ENCODE data around the gene PRKCE. TPM values are rescaled to one million over a fixed set of nuclear protein-coding genes. Genes with fewer than 3 reads are reported as not detected.

The PRKCE gene
- total RNA-seq, 1 experiment from 2014 or later = 1.3 TPM

DNA sequence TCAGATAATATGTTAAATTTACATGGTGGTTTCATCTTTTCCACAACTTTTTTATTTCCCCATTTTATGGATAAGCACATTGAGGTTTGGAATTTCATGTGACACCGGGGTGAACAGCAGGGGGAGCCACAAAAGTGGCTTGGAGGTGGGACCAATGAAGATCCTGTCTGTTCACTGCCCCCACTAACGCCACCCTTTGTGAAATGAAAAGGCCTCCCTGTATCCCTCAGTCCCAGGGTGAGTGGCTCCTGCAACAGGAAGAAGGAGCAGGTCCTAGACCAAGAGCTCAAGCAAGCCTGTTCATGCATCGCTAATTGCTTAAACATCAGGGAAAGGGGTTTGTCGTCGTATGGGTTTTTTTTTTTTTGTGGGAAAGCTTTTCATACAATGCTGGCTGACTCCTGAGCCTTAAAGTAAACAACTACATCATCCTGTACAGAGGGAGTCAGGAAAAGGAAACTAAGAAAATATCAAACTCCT, 377.9 kb downstream of the PRKCE start:
- no CpG with 5 or more reads among the region's 5 CpGs for WGBS (ENCODE audit: extremely low coverage, insufficient read length, low lambda C conversion rate)
- Histone ChIP-seq H3K23me2 (ENCODE audit: insufficient read length, low read depth, low read length, poor library complexity, severe bottlenecking) (no peaks in the 10 kb centered on the region), H2AFZ (ENCODE audit: low read length) (no peak overlapping the region), H3K4me2 (ENCODE audit: insufficient read depth, insufficient read length, low read length) (no peak overlapping the region), H3K27ac (ENCODE audit: insufficient read length, low read depth, low read length) (no peak overlapping the region), H2AK5ac (ENCODE audit: insufficient read length, low read length) (no peak overlapping the region), H3T11ph (ENCODE audit: low read length) (no peak overlapping the region), H2BK5ac (ENCODE audit: insufficient read length, low read length) (no peak overlapping the region), H3K9me3 (ENCODE audit: control insufficient read depth, low read depth, low read length) (no peaks in the 10 kb centered on the region), H3K27me3 (ENCODE audit: insufficient read depth, low read length) (no peaks in the 10 kb centered on the region), H4K8ac (replicated peaks; ENCODE audit: insufficient read length, low read depth, low read length) (no peak overlapping the region), H3K23ac (ENCODE audit: insufficient read length, low read depth, low read length) (no peak overlapping the region), H3K56ac (ENCODE audit: insufficient read length, low read depth, low read length) (no peak overlapping the region), H3K79me1 (ENCODE audit: insufficient read depth, low read depth, low read length, poor library complexity, severe bottlenecking) (no peaks in the 10 kb centered on the region), H3K4me1 (ENCODE audit: insufficient read depth, low read length) (no peaks in the 10 kb centered on the region), H4K91ac (ENCODE audit: insufficient read length, low read depth, low read length) (no peak overlapping the region), H3K14ac (ENCODE audit: insufficient read depth, low read length) (no peak overlapping the region), H3K79me2 (ENCODE audit: insufficient read depth, low read length) (no peaks in the 10 kb centered on the region), H2BK15ac (ENCODE audit: low read depth, low read length) (no peak overlapping the region), H4K5ac (ENCODE audit: insufficient read length, low read depth, low read length) (no peak overlapping the region), H3K4ac (ENCODE audit: low read depth, low read length) (no peak overlapping the region), H2BK12ac (ENCODE audit: insufficient read length, low read depth, low read length) (no peak overlapping the region), H3K18ac (ENCODE audit: insufficient read length, low read depth, low read length) (no peak overlapping the region), H2BK120ac (ENCODE audit: low read depth, low read length, poor library complexity, severe bottlenecking) (no peak overlapping the region), H4K20me1 (ENCODE audit: control insufficient read depth, insufficient read depth, insufficient read length) (no peaks in the 10 kb centered on the region), H2BK20ac (ENCODE audit: low read depth, low read length, poor library complexity, severe bottlenecking) (no peak overlapping the region), H3K9ac (ENCODE audit: extremely low read depth, insufficient read length, low read length) (no peak overlapping the region)
- Mint-ChIP-seq H3K9me3 (no peaks in the 10 kb centered on the region), H3K27me3 (ENCODE audit: low read depth) (no peaks in the 10 kb centered on the region; the same call in 1 of the 2 replicates), H3K4me3 (no peak overlapping the region), H3K36me3 (ENCODE audit: insufficient read depth in 1 of 3, low read depth in 3 of 3) (0 out of 7 replicates have a peak, but pooled peaks cover 0 to 1% (median 0%) of the 10 kb centered on the region in 3 experiments), H3K27ac (no peak overlapping the region), H3K4me1 (peaks cover 8 to 10% of the 10 kb centered on the region in 2 experiments; a peak in 2 of 4 replicates)
- peak; percentile 43; the same call in 2 of the 3 replicates for TF ChIP-seq CTCF (conservative IDR thresholded peaks at IDR 0.05)
- DNase-seq = no peak
